ENCODE data around the gene PITRM1.

Gene PITRM1

GRCh38 chr10:3151889-3152565 is 20.6 kb downstream of the PITRM1 start:
- Histone ChIP-seq H4K20me1 (ENCODE audit: low read depth, low read length) (no peaks in the 10 kb centered on the region), H3K79me2 (ENCODE audit: insufficient read depth, low read length) (no peaks in the 10 kb centered on the region), H2AFZ (ENCODE audit: low read depth, low read length, severe bottlenecking) (no peak overlapping the region), H3F3A (ENCODE audit: insufficient read depth) (no peaks in the 10 kb centered on the region), H3K9ac (ENCODE audit: low read length) (no peak overlapping the region), H3K9me2 (replicated peaks; ENCODE audit: insufficient read depth, low read length) (no peaks in the 10 kb centered on the region), H3K27me3 (ENCODE audit: low read length) (no peaks in the 10 kb centered on the region), H3K27ac (ENCODE audit: low read depth, low read length) (no peak overlapping the region), H3K9me3 (ENCODE audit: insufficient read depth, low read length) (no peaks in the 10 kb centered on the region), H3K4me2 (ENCODE audit: low read depth, low read length, poor library complexity, severe bottlenecking) (no peak overlapping the region), H3K4me3 (ENCODE audit: insufficient read depth, low read length, poor library complexity, severe bottlenecking) (no peak overlapping the region), H3K36me3 (ENCODE audit: low read length) (peaks cover 6% of the 10 kb centered on the region; the same call in 1 of the 2 replicates)
- TF ChIP-seq EZH2phosphoT487 (conservative IDR thresholded peaks at IDR 0.05; ENCODE audit: low read length) (no peak), CTCF (IDR thresholded peaks at IDR 0.05; ENCODE audit: insufficient read depth, low read length, poor library complexity, severe bottlenecking) (no peak)

- Histone ChIP-seq H3K4me2 (ENCODE audit: low read depth, low read length, poor library complexity, severe bottlenecking) (no peak overlapping the region), H3K9ac (ENCODE audit: low read length) (no peak overlapping the region), H3K27ac (ENCODE audit: low read depth, low read length) (no peak overlapping the region), H2AFZ (ENCODE audit: low read depth, low read length, severe bottlenecking) (no peak overlapping the region), H3K36me3 (ENCODE audit: low read length) (0 out of 2 replicates have a peak, but pooled peaks cover 2% of the 10 kb centered on the region), H3F3A (ENCODE audit: insufficient read depth) (no peaks in the 10 kb centered on the region), H3K27me3 (ENCODE audit: low read length) (no peaks in the 10 kb centered on the region), H3K4me3 (ENCODE audit: insufficient read depth, low read length, poor library complexity, severe bottlenecking) (no peak overlapping the region), H4K20me1 (ENCODE audit: low read depth, low read length) (no peaks in the 10 kb centered on the region), H3K9me2 (replicated peaks; ENCODE audit: insufficient read depth, low read length) (no peaks in the 10 kb centered on the region), H3K9me3 (ENCODE audit: insufficient read depth, low read length) (no peaks in the 10 kb centered on the region), H3K79me2 (ENCODE audit: insufficient read depth, low read length) (no peaks in the 10 kb centered on the region)
- TF ChIP-seq EZH2phosphoT487 (conservative IDR thresholded peaks at IDR 0.05; ENCODE audit: low read length): no peak
- no peak for TF ChIP-seq CTCF (IDR thresholded peaks at IDR 0.05; ENCODE audit: insufficient read depth, low read length, poor library complexity, severe bottlenecking)
These were observed 21.6 kb downstream of the PITRM1 start for GRCh38 chr10:3150961-3151360.

- no peak overlapping the region for H3K4me2 ChIP-seq (ENCODE audit: low read depth, low read length, poor library complexity, severe bottlenecking)
- no peaks in the 10 kb centered on the region for H3F3A ChIP-seq (ENCODE audit: insufficient read depth)
- no peak overlapping the region for H2AFZ ChIP-seq (ENCODE audit: low read depth, low read length, severe bottlenecking)
- no peak overlapping the region for H3K9ac ChIP-seq (ENCODE audit: low read length)
- TF ChIP-seq EZH2phosphoT487 (conservative IDR thresholded peaks at IDR 0.05; ENCODE audit: low read length) (no peak), CTCF (IDR thresholded peaks at IDR 0.05; ENCODE audit: insufficient read depth, low read length, poor library complexity, severe bottlenecking) (no peak)
- no peaks in the 10 kb centered on the region for H3K9me2 ChIP-seq (replicated peaks; ENCODE audit: insufficient read depth, low read length)
- H3K79me2 ChIP-seq (ENCODE audit: insufficient read depth, low read length): no peaks in the 10 kb centered on the region
- H3K36me3 ChIP-seq (ENCODE audit: low read length): 0 out of 2 replicates have a peak, but pooled peaks cover 2% of the 10 kb centered on the region
- H3K27ac ChIP-seq (ENCODE audit: low read depth, low read length): no peak overlapping the region
- no peaks in the 10 kb centered on the region for H3K27me3 ChIP-seq (ENCODE audit: low read length)
- H4K20me1 ChIP-seq (ENCODE audit: low read depth, low read length): no peaks in the 10 kb centered on the region
- no peak overlapping the region for H3K4me3 ChIP-seq (ENCODE audit: insufficient read depth, low read length, poor library complexity, severe bottlenecking)
- no peaks in the 10 kb centered on the region for H3K9me3 ChIP-seq (ENCODE audit: insufficient read depth, low read length)
These were observed 22.2 kb downstream of the PITRM1 start for GRCh38 chr10:3150366-3150765.

All from SU-DHL-6 (cell line).